ENCODE data around the gene XYLT2.

Gene XYLT2

DNA sequence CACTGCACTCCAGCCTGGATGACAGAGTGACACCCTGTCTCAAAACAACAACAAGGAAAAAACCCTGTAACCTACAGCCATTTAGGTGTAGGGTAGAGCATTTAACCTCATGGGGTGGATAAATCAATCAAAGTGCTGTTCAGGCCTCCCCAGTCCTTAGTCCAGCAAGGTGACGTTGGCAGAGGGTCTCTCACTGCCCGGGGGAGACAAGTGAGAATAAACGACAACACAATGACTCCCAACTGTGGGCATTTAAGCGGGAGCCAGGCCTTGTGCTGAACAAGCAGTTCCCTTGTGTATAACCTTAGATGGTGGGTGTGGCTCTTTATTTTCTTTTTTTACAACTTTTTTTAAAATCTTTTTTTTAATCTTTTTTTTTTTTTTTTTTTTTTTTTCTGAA is 42.3 kb upstream of the XYLT2 start:
- H3K4me3 ChIP-seq (ENCODE audit: low read depth, low read length), result no peak overlapping the region
- TF ChIP-seq, protein P1, sequence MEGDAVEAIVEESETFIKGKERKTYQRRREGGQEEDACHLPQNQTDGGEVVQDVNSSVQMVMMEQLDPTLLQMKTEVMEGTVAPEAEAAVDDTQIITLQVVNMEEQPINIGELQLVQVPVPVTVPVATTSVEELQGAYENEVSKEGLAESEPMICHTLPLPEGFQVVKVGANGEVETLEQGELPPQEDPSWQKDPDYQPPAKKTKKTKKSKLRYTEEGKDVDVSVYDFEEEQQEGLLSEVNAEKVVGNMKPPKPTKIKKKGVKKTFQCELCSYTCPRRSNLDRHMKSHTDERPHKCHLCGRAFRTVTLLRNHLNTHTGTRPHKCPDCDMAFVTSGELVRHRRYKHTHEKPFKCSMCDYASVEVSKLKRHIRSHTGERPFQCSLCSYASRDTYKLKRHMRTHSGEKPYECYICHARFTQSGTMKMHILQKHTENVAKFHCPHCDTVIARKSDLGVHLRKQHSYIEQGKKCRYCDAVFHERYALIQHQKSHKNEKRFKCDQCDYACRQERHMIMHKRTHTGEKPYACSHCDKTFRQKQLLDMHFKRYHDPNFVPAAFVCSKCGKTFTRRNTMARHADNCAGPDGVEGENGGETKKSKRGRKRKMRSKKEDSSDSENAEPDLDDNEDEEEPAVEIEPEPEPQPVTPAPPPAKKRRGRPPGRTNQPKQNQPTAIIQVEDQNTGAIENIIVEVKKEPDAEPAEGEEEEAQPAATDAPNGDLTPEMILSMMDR (IDR thresholded peaks at IDR 0.05; ENCODE audit: insufficient read depth, low read depth, low read length, missing control alignments), result no peak
- DNase-seq (ENCODE audit: low read depth), result no peak

DNA sequence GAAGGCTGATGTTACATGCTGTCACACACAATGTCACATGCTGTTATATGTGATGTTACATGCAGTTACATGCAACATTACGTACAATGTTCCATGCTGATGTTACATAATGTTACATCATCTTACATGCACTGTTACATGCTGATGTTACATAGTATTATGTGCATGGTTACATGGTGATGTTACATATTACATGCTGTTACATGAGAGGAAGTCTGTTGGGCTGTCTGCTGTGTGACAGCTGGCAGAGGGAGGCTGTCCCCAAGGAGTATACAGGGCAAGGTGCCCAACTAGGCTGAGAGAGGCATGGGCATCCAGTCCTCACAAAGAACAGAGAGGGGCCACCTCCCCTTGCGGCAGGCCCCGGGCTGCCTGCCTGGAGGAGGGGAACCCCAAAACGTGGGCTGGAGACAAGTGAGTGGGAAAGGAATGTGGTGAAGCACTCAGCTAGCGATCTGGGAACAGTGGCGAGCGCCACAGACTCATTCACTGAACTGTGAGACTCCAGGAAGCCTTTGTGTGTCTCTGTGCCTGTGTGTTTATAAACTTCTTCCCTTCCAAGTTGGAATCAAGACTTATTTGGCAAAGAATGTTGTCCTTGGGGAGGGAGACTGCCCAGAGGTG is 41.0 kb upstream of the XYLT2 start:
- no peak for DNase-seq (ENCODE audit: low read depth)
- no peak overlapping the region for H3K4me3 ChIP-seq (ENCODE audit: low read depth, low read length)
- TF ChIP-seq, protein P1 (IDR thresholded peaks at IDR 0.05; ENCODE audit: insufficient read depth, low read depth, low read length, missing control alignments), result no peak

GRCh38 chr17:50307654-50308053 is 38.3 kb upstream of the XYLT2 start:
- TF ChIP-seq, protein P1 (IDR thresholded peaks at IDR 0.05; ENCODE audit: insufficient read depth, low read depth, low read length, missing control alignments), result no peak
- H3K4me3 ChIP-seq (ENCODE audit: low read depth, low read length), result no peak overlapping the region
- no peak for DNase-seq (ENCODE audit: low read depth)

DNA sequence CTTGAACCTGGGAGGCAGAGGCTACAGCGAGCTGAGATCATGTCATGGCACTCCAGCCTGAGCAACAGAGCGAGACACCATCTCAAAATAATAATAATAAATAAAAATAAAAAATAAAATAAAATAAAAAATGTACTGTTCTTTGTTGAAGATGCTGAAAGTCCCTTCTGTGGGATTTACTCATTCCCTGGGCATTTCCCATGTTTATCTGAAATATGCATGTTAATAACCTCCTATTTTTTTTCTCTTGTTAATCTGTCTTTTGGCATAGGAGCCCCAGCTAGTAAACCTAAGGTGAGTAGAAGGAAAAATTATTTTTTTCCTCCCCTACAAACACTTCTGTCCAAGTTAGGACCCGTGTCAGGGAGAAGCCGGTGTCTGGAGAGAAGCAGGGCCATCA is 37.3 kb upstream of the XYLT2 start:
- TF ChIP-seq, protein P1 (IDR thresholded peaks at IDR 0.05; ENCODE audit: insufficient read depth, low read depth, low read length, missing control alignments), result no peak
- no peak for DNase-seq (ENCODE audit: low read depth)
- H3K4me3 ChIP-seq (ENCODE audit: low read depth, low read length), result no peak overlapping the region

DNA sequence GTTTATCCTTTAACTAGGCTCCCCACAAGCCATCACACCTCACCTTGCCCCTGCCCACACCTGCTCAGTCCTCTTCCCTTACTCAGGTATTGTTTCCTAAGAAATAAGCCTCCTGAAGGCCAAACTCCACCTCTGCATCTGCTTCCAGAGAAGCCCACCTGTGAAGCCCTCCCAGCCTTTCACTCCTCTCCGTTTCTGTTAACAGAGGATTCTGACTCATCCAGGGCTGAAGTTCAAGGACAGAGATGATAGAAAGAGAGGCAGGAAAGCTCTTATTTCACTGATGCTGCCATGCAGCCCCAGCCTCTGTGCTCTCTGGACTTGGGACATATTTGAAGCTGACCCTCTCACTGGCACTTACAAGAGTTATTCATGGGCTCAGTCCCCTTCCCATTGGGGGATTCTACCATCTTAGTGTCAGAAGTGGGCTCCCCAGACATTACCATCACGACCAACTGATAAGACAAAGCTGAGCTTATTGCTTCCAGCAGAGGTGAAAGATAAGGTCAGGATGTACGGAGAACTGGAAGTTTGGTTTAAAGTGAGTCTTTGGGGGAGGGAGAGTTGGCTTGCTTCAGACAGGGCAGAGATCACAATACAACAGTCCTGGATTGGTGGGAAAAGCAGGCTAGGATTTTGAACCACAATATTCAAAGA is 35.3 kb upstream of the XYLT2 start:
- no peak for DNase-seq (ENCODE audit: low read depth)
- TF ChIP-seq, protein P1 (IDR thresholded peaks at IDR 0.05; ENCODE audit: insufficient read depth, low read depth, low read length, missing control alignments), result no peak
- H3K4me3 ChIP-seq (ENCODE audit: low read depth, low read length), result no peak overlapping the region

DNA sequence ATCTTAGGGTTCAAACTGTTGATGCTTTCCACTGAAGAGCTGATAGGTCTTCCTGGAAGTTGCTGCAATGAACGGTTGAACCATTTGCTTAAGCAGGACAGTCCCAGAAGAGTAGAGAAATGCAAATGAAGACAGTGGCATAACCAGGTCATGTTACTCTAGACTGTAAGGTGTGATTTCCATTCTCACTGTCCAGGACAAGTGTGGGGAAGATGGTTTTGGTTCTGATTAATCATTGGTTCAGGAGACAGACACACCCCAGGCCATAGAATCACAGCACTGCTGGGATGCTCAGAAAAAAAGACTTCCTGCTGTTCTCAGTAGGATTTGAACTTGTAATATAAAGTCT is 34.8 kb upstream of the XYLT2 start:
- no peak overlapping the region for H3K4me3 ChIP-seq (ENCODE audit: low read depth, low read length)
- TF ChIP-seq, protein P1 (IDR thresholded peaks at IDR 0.05; ENCODE audit: insufficient read depth, low read depth, low read length, missing control alignments), result no peak
- peak; percentile 39 for DNase-seq (ENCODE audit: low read depth)

GRCh38 chr17:50311483-50311882 is 34.4 kb upstream of the XYLT2 start:
- H3K4me3 ChIP-seq (ENCODE audit: low read depth, low read length), result no peak overlapping the region
- TF ChIP-seq, protein P1 (IDR thresholded peaks at IDR 0.05; ENCODE audit: insufficient read depth, low read depth, low read length, missing control alignments), result no peak
- DNase-seq (ENCODE audit: low read depth), result no peak

All from GM12865 (cell line).